OCI-LY7 (cell line): ENCODE data around the gene ATAD1. TPM values are rescaled to one million over a fixed set of nuclear protein-coding genes. Genes with fewer than 3 reads are reported as not detected.

Experiments
- BruUV-seq: library from RNA; stranded (reverse); fragments of 400-500 nt; replicated peaks from 2 replicates; lab custom pipeline; 2021; lab: Mats Ljungman, UMichigan
- CTCF ChIA-PET: fragments of 300-600 bp; sonication (Branson Sonifier 250); formaldehyde crosslinking; loops from one replicate; lab custom pipeline; 2022; ENCODE audit warnings: antibody characterized with exemption; ENCODE audit not compliant: unreplicated experiment; lab: Charles Lee
- POLR2A ChIA-PET: fragments of 300-600 bp; sonication (Branson Sonifier 250); formaldehyde crosslinking; loops from one replicate; lab custom pipeline; 2022; ENCODE audit warnings: antibody characterized with exemption; lab: Charles Lee
- DNase-seq: peaks from one replicate; pipeline ENCODE4 v3.0.0-alpha.2; 2015; ENCODE audit warnings: low spot score
- H2AFZ ChIP-seq: fragments of 200-600 bp; sonication (generic), shearing (Covaris generic); 2 replicates; pipeline ENCODE4 v1.6.1; 2014; ENCODE audit warnings: mild to moderate bottlenecking, antibody characterized with exemption, low read length, moderate library complexity
- H3K27ac ChIP-seq: fragments of 200-600 bp; sonication (generic); 2 replicates; pipeline ENCODE4 v1.5.1; 2014; ENCODE audit warnings: mixed run types, low read depth, mild to moderate bottlenecking, moderate library complexity, low read length, inconsistent platforms; ENCODE audit not compliant: poor library complexity, severe bottlenecking
- H3K36me3 ChIP-seq: fragments of 200-600 bp; sonication (generic); 2 replicates; pipeline ENCODE4 v1.6.1; 2014; ENCODE audit warnings: mild to moderate bottlenecking, antibody characterized with exemption, low read length, moderate library complexity, mixed read lengths; ENCODE audit not compliant: insufficient read depth
- H3K4me1 ChIP-seq: fragments of 200-600 bp; sonication (generic); 2 replicates; pipeline ENCODE4 v1.5.1; 2014; ENCODE audit warnings: mild to moderate bottlenecking, low read length; ENCODE audit not compliant: insufficient read depth, poor library complexity, severe bottlenecking
- H3K4me2 ChIP-seq: fragments of 200-600 bp; sonication (generic); 2 replicates; pipeline ENCODE4 v1.6.1; 2014; ENCODE audit warnings: mild to moderate bottlenecking, low read length
- H3K4me3 ChIP-seq: fragments of 200-600 bp; sonication (generic); 2 replicates; pipeline ENCODE4 v1.5.1; 2014; ENCODE audit warnings: mild to moderate bottlenecking, low read depth, low read length; ENCODE audit not compliant: poor library complexity, severe bottlenecking
- H3K79me2 ChIP-seq: fragments of 200-600 bp; sonication (generic); 2 replicates; pipeline ENCODE4 v1.6.1; 2016; ENCODE audit warnings: low read depth, mild to moderate bottlenecking, low read length, moderate library complexity, mixed read lengths; ENCODE audit not compliant: insufficient read depth
- H3K9me2 ChIP-seq: fragments of 200-600 bp; sonication (generic); 2 replicates; pipeline ENCODE4 v1.6.1; 2016; ENCODE audit warnings: mild to moderate bottlenecking, low read length, mixed read lengths; ENCODE audit not compliant: insufficient read depth
- H3K9me3 ChIP-seq: fragments of 200-600 bp; sonication (generic); 2 replicates; pipeline ENCODE4 v1.6.1; 2014; ENCODE audit warnings: mild to moderate bottlenecking, mixed run types, low read length, mixed read lengths
- H4K20me1 ChIP-seq: fragments of 200-600 bp; sonication (generic); 2 replicates; pipeline ENCODE4 v1.6.1; 2014; ENCODE audit warnings: mild to moderate bottlenecking, antibody characterized with exemption, low read length, moderate library complexity, mixed read lengths; ENCODE audit not compliant: insufficient read depth
- CTCF ChIP-seq: fragments of 200-600 bp; sonication (generic); conservative IDR thresholded peaks from 2 replicates; pipeline ENCODE4 v1.5.1; 2014; ENCODE audit warnings: mild to moderate bottlenecking, antibody characterized with exemption, low read length, moderate library complexity, mixed read lengths
- EZH2phosphoT487 ChIP-seq: fragments of 200-600 bp; sonication (generic); IDR thresholded peaks from 2 replicates; pipeline ENCODE4 v1.6.1; 2018; ENCODE audit warnings: low read depth, borderline replicate concordance, mild to moderate bottlenecking, mixed run types, antibody characterized with exemption, low read length, moderate library complexity, mixed read lengths
- intact Hi-C: fragments of 100-400 bp; cut with micrococcal nuclease; formaldehyde crosslinking; loops from one replicate; pipeline ENCODE4 v1.10.0; 2022; ENCODE audit not compliant: unreplicated experiment
- total RNA-seq, 2 experiments: library from RNA; depleted of rRNA in 1 of 2; stranded (reverse); fragments of >200 nt in 1 of 2; shearing (Covaris generic) in 1 of 2; gene quantifications; 2 replicates each; pipeline ENCODE4 v1.2.3, GENCODE V29; 2014 to 2022

Gene ATAD1
- total RNA-seq, 2 experiments from 2014 or later = 19.6 to 47.7 TPM

- intact Hi-C loops = no loop called here
- ChIA-PET POLR2A (no interaction called here), CTCF (no interaction called here)
- Histone ChIP-seq H3K36me3 (no peaks in the 10 kb centered on the region), H3K9me3 (no peaks in the 10 kb centered on the region), H2AFZ (no peak overlapping the region), H3K9me2 (no peaks in the 10 kb centered on the region), H3K4me2 (no peak overlapping the region), H3K4me1 (peaks cover 13% of the 10 kb centered on the region), H3K27ac (no peak overlapping the region), H3K79me2 (no peaks in the 10 kb centered on the region), H4K20me1 (no peaks in the 10 kb centered on the region), H3K4me3 (no peak overlapping the region)
- no TSS peak for BruUV-seq
- no peak for DNase-seq
- no peak for TF ChIP-seq EZH2phosphoT487
- no peak for TF ChIP-seq CTCF
These were observed 93.2 kb downstream of the ATAD1 start for GRCh38 chr10:87724789-87725188.

GRCh38 chr10:87723500-87723899 is 94.5 kb downstream of the ATAD1 start:
- H3K79me2 ChIP-seq = no peaks in the 10 kb centered on the region
- no peak for TF ChIP-seq EZH2phosphoT487
- no peak for TF ChIP-seq CTCF
- H3K36me3 ChIP-seq = no peaks in the 10 kb centered on the region
- CTCF ChIA-PET = no interaction called here
- no peaks in the 10 kb centered on the region for H4K20me1 ChIP-seq
- H3K9me2 ChIP-seq = no peaks in the 10 kb centered on the region
- intact Hi-C loops = no loop called here
- BruUV-seq = no TSS peak
- H3K4me2 ChIP-seq = peak overlapping the region; percentile 18; the same call in 1 of the 2 replicates
- peak overlapping the region; percentile 32 for H2AFZ ChIP-seq
- no peaks in the 10 kb centered on the region for H3K9me3 ChIP-seq
- no peak overlapping the region for H3K27ac ChIP-seq
- DNase-seq = no peak
- POLR2A ChIA-PET = no interaction called here
- H3K4me3 ChIP-seq = no peak overlapping the region
- peaks cover 22% of the 10 kb centered on the region for H3K4me1 ChIP-seq

- intact Hi-C loops = no loop called here
- ChIA-PET CTCF (no interaction called here), POLR2A (interaction anchor here (0.6 to 1.3 kb wide), 2 partner anchors 11 to 163 kb away, joined by 3 to 4 read pairs; no protein-coding TSS in a partner anchor)
- H3K36me3 ChIP-seq = no peaks in the 10 kb centered on the region
- TF ChIP-seq EZH2phosphoT487 (no peak), CTCF (no peak)
- no peaks in the 10 kb centered on the region for H4K20me1 ChIP-seq
- DNase-seq = no peak
- H3K27ac ChIP-seq = no peak overlapping the region
- peaks cover 30% of the 10 kb centered on the region for H3K4me1 ChIP-seq
- H3K9me2 ChIP-seq = no peaks in the 10 kb centered on the region
- H3K4me3 ChIP-seq = no peak overlapping the region
- H2AFZ ChIP-seq = peak overlapping the region; percentile 32; the same call in 1 of the 2 replicates
- no peak overlapping the region for H3K4me2 ChIP-seq
- no TSS peak for BruUV-seq
- H3K79me2 ChIP-seq = no peaks in the 10 kb centered on the region
- no peaks in the 10 kb centered on the region for H3K9me3 ChIP-seq
These were observed 95.3 kb downstream of the ATAD1 start for GRCh38 chr10:87722716-87723115.
